HG03159 (cell line): ENCODE results near the gene RALGAPB.
"Not testable (repeated sequence)": the region's sequence is repeated elsewhere in the genome, so short reads cannot be mapped to it uniquely, and the experiment has no call there.

Experiments used
- ATAC-seq: cut with Tn5 transposase; IDR thresholded peaks from one replicate; pipeline ENCODE4 v1.9.1; 2021; ENCODE audit warnings: mild to moderate bottlenecking, moderate library complexity; ENCODE audit not compliant: unreplicated experiment

The RALGAPB gene

GRCh38 chr20:38581013-38581412 lies 108.4 kb downstream of the RALGAPB start, which contains the start of gene ADIG:
TSS of gene ADIG (plus strand) at chr20:38581197. CDS start at chr20:38581251, 54 bp downstream.
- no peak for ATAC-seq

- ATAC-seq: no peak
Measured at GRCh38 chr20:38581830-38582358, 109.3 kb downstream of the RALGAPB start.

GRCh38 chr20:38583306-38583705 lies 110.7 kb downstream of the RALGAPB start:
- no peak for ATAC-seq

- ATAC-seq: no peak
Measured at GRCh38 chr20:38584099-38584763, 111.6 kb downstream of the RALGAPB start.

- no peak for ATAC-seq
Measured at GRCh38 chr20:38585404-38586180, 112.9 kb downstream of the RALGAPB start.

- ATAC-seq: no peak
Measured at GRCh38 chr20:38586181-38586525, 113.5 kb downstream of the RALGAPB start.

GRCh38 chr20:38588303-38588702 lies 115.7 kb downstream of the RALGAPB start:
- ATAC-seq: no peak

GRCh38 chr20:38589351-38589750 lies 116.7 kb downstream of the RALGAPB start:
- no peak for ATAC-seq

- ATAC-seq: no peak
Measured at GRCh38 chr20:38589967-38590675, 117.5 kb downstream of the RALGAPB start.

GRCh38 chr20:38590676-38591473 lies 118.2 kb downstream of the RALGAPB start:
- ATAC-seq: no peak

- no peak for ATAC-seq
Measured at GRCh38 chr20:38591474-38592410, 119.1 kb downstream of the RALGAPB start.

- not testable (repeated sequence) for ATAC-seq
Measured at GRCh38 chr20:38592411-38592790, 119.8 kb downstream of the RALGAPB start.

GRCh38 chr20:38594281-38594680 lies 121.6 kb downstream of the RALGAPB start:
- not testable (repeated sequence) for ATAC-seq

- not testable (repeated sequence) for ATAC-seq
Measured at GRCh38 chr20:38595886-38596285, 123.2 kb downstream of the RALGAPB start.

- ATAC-seq: no peak
Measured at GRCh38 chr20:38599410-38599882, 126.8 kb downstream of the RALGAPB start.

GRCh38 chr20:38600057-38600456 lies 127.4 kb downstream of the RALGAPB start:
- no peak for ATAC-seq

- ATAC-seq: no peak
Measured at GRCh38 chr20:38601216-38602184, 128.9 kb downstream of the RALGAPB start, which contains the start of gene ARHGAP40. TSS of gene ARHGAP40 (plus strand) at chr20:38601809.

- ATAC-seq: no peak
Measured at GRCh38 chr20:38602185-38602581, 129.5 kb downstream of the RALGAPB start.
